ENCODE results near the gene MBTPS2. TPM values are rescaled to one million over a fixed set of nuclear protein-coding genes. Genes with fewer than 3 reads are reported as not detected.

MBTPS2 gene
- polyA plus RNA-seq, 1 donor from 2014 or later = 3.5 TPM

- H3K27ac Mint-ChIP-seq = no peak overlapping the region
- no peaks in the 10 kb centered on the region for H3K4me1 Mint-ChIP-seq
- H3K4me3 Mint-ChIP-seq = no peak overlapping the region
- H3K36me3 Mint-ChIP-seq = peaks cover 5% of the 10 kb centered on the region
- H3K27me3 Mint-ChIP-seq = no peaks in the 10 kb centered on the region
- H3K9me3 Mint-ChIP-seq = peaks cover 0 to 3% (median 0%) of the 10 kb centered on the region in 3 donors
These were observed 43.8 kb downstream of the MBTPS2 start for GRCh38 chrX:21883258-21883657.

- H3K27me3 Mint-ChIP-seq = no peaks in the 10 kb centered on the region
- no peaks in the 10 kb centered on the region for H3K4me1 Mint-ChIP-seq
- no peak overlapping the region for H3K4me3 Mint-ChIP-seq
- H3K9me3 Mint-ChIP-seq = peaks cover 0 to 3% (median 0%) of the 10 kb centered on the region in 3 donors
- H3K36me3 Mint-ChIP-seq = peaks cover 5% of the 10 kb centered on the region
- H3K27ac Mint-ChIP-seq = peak overlapping the region in 1 of 3 donors; percentile 69
These were observed 46.2 kb downstream of the MBTPS2 start for GRCh38 chrX:21885568-21885967.

- Mint-ChIP-seq H3K9me3 (peaks cover 0 to 1% (median 0%) of the 10 kb centered on the region in 3 donors), H3K27me3 (no peaks in the 10 kb centered on the region), H3K27ac (no peak overlapping the region), H3K4me1 (no peaks in the 10 kb centered on the region), H3K36me3 (no peaks in the 10 kb centered on the region), H3K4me3 (no peak overlapping the region)
These were observed 65.9 kb downstream of the MBTPS2 start for GRCh38 chrX:21905313-21905712.

- H3K27ac Mint-ChIP-seq = no peak overlapping the region
- no peaks in the 10 kb centered on the region for H3K27me3 Mint-ChIP-seq
- peaks cover 0 to 1% (median 0%) of the 10 kb centered on the region in 3 donors for H3K9me3 Mint-ChIP-seq
- H3K4me3 Mint-ChIP-seq = no peak overlapping the region
- no peaks in the 10 kb centered on the region for H3K36me3 Mint-ChIP-seq
- H3K4me1 Mint-ChIP-seq = no peaks in the 10 kb centered on the region
These were observed 66.5 kb downstream of the MBTPS2 start for GRCh38 chrX:21905953-21906352.

GRCh38 chrX:21907260-21907659, 67.8 kb downstream of the MBTPS2 start:
- Mint-ChIP-seq H3K27ac (no peak overlapping the region), H3K36me3 (no peaks in the 10 kb centered on the region), H3K27me3 (no peaks in the 10 kb centered on the region), H3K4me3 (no peak overlapping the region), H3K4me1 (no peaks in the 10 kb centered on the region), H3K9me3 (peaks cover 0 to 1% (median 0%) of the 10 kb centered on the region in 3 donors)

- H3K27me3 Mint-ChIP-seq = no peaks in the 10 kb centered on the region
- H3K9me3 Mint-ChIP-seq = no peaks in the 10 kb centered on the region
- no peaks in the 10 kb centered on the region for H3K4me1 Mint-ChIP-seq
These were observed 72.1 kb downstream of the MBTPS2 start for GRCh38 chrX:21911481-21911880.

GRCh38 chrX:21912220-21912619, 72.8 kb downstream of the MBTPS2 start:
- Mint-ChIP-seq H3K9me3 (no peaks in the 10 kb centered on the region), H3K4me3 (peak overlapping the region in 1 of 4 donors; percentile 5), H3K27ac (no peak overlapping the region), H3K4me1 (no peaks in the 10 kb centered on the region), H3K27me3 (no peaks in the 10 kb centered on the region), H3K36me3 (no peaks in the 10 kb centered on the region)

More at GRCh38 chrX:21911481-21911880, 72.1 kb downstream of the MBTPS2 start:
- Mint-ChIP-seq H3K36me3 (no peaks in the 10 kb centered on the region), H3K4me3 (no peak overlapping the region), H3K27ac (no peak overlapping the region)

- Mint-ChIP-seq H3K4me3 (peak overlapping the region in 1 of 4 donors; percentile 79), H3K9me3 (no peaks in the 10 kb centered on the region), H3K36me3 (peaks cover 2% of the 10 kb centered on the region), H3K27me3 (no peaks in the 10 kb centered on the region), H3K4me1 (no peaks in the 10 kb centered on the region), H3K27ac (no peak overlapping the region)
These were observed 73.6 kb downstream of the MBTPS2 start for GRCh38 chrX:21912989-21913388.

GRCh38 chrX:21926116-21926515, 86.7 kb downstream of the MBTPS2 start:
- no peak overlapping the region for H3K27ac Mint-ChIP-seq
- H3K9me3 Mint-ChIP-seq = peaks cover 0 to 2% (median 0%) of the 10 kb centered on the region in 3 donors
- peaks cover 3% of the 10 kb centered on the region for H3K36me3 Mint-ChIP-seq
- peak overlapping the region in 1 of 4 donors; percentile 28 for H3K4me3 Mint-ChIP-seq
- no peaks in the 10 kb centered on the region for H3K27me3 Mint-ChIP-seq
- H3K4me1 Mint-ChIP-seq = peaks cover 1 to 5% (median 2%) of the 10 kb centered on the region in 3 donors

GRCh38 chrX:21926527-21927278, 87.3 kb downstream of the MBTPS2 start:
- Mint-ChIP-seq H3K4me3 (no peak overlapping the region), H3K36me3 (peaks cover 3% of the 10 kb centered on the region), H3K27ac (no peak overlapping the region), H3K9me3 (peaks cover 0 to 2% (median 0%) of the 10 kb centered on the region in 3 donors), H3K27me3 (no peaks in the 10 kb centered on the region), H3K4me1 (peaks cover 1 to 5% (median 2%) of the 10 kb centered on the region in 3 donors)

- Mint-ChIP-seq H3K27ac (no peak overlapping the region), H3K36me3 (peaks cover 1% of the 10 kb centered on the region)
These were observed 89.8 kb downstream of the MBTPS2 start for GRCh38 chrX:21929209-21929608.

GRCh38 chrX:21930986-21931385, 91.6 kb downstream of the MBTPS2 start:
- Mint-ChIP-seq H3K27me3 (no peaks in the 10 kb centered on the region), H3K9me3 (peaks cover 0 to 2% (median 0%) of the 10 kb centered on the region in 3 donors), H3K4me3 (no peak overlapping the region), H3K4me1 (peaks cover 1 to 3% (median 2%) of the 10 kb centered on the region in 3 donors), H3K36me3 (peaks cover 1% of the 10 kb centered on the region), H3K27ac (no peak overlapping the region)

More at GRCh38 chrX:21929209-21929608, 89.8 kb downstream of the MBTPS2 start:
- Mint-ChIP-seq H3K4me1 (peaks cover 1 to 5% (median 2%) of the 10 kb centered on the region in 3 donors), H3K27me3 (no peaks in the 10 kb centered on the region), H3K9me3 (peaks cover 0 to 2% (median 0%) of the 10 kb centered on the region in 3 donors), H3K4me3 (peak overlapping the region in 1 of 4 donors; percentile 4)

- no peaks in the 10 kb centered on the region for H3K27me3 Mint-ChIP-seq
- no peaks in the 10 kb centered on the region for H3K36me3 Mint-ChIP-seq
These were observed 93.0 kb downstream of the MBTPS2 start for GRCh38 chrX:21932292-21933002.

GRCh38 chrX:21933077-21933476, 93.7 kb downstream of the MBTPS2 start:
- Mint-ChIP-seq H3K4me1 (no peaks in the 10 kb centered on the region), H3K27ac (no peak overlapping the region), H3K9me3 (peaks cover 0 to 2% (median 0%) of the 10 kb centered on the region in 3 donors), H3K27me3 (no peaks in the 10 kb centered on the region), H3K4me3 (no peak overlapping the region), H3K36me3 (no peaks in the 10 kb centered on the region)

More at GRCh38 chrX:21932292-21933002, 93.0 kb downstream of the MBTPS2 start:
- no peak overlapping the region for H3K27ac Mint-ChIP-seq
- H3K9me3 Mint-ChIP-seq = peaks cover 0 to 2% (median 0%) of the 10 kb centered on the region in 3 donors
- no peak overlapping the region for H3K4me3 Mint-ChIP-seq
- H3K4me1 Mint-ChIP-seq = no peaks in the 10 kb centered on the region

- no peaks in the 10 kb centered on the region for H3K27me3 Mint-ChIP-seq
These were observed 95.0 kb downstream of the MBTPS2 start for GRCh38 chrX:21934414-21934813.

More at GRCh38 chrX:21934414-21934813, 95.0 kb downstream of the MBTPS2 start:
- Mint-ChIP-seq H3K4me1 (no peaks in the 10 kb centered on the region), H3K4me3 (no peak overlapping the region), H3K9me3 (no peaks in the 10 kb centered on the region), H3K27ac (no peak overlapping the region), H3K36me3 (no peaks in the 10 kb centered on the region)

Data from IgD-negative memory B cell (primary cell).